Transverse colon (tissue), 3 donors: Measurements from ENCODE around the gene PIEZO1.

Experiments used
- CTCF ChIP-seq, 5 experiments: fragments of 200-600 bp in 3 of 5; fragments of 450-650 bp in 2 of 5; sonication (generic) in 3 of 5; IDR thresholded peaks; 1 replicate in 2 of 5; 2 replicates in 3 of 5; pipeline ENCODE4 v1.5.1; 2016 to 2017; ENCODE audit warnings: antibody characterized with exemption in 5 of 5, inconsistent platforms in 3 of 5, mild to moderate bottlenecking in 2 of 5, moderate library complexity in 1 of 5
- EP300 ChIP-seq: sonication (generic); formaldehyde crosslinking; IDR thresholded peaks from one replicate; pipeline ENCODE4 v1.6.1; 2017; ENCODE audit warnings: antibody characterized with exemption, low read depth
- POLR2A ChIP-seq: fragments of 450-650 bp; IDR thresholded peaks from one replicate; pipeline ENCODE4 v1.6.1; 2016; ENCODE audit warnings: antibody characterized with exemption, mild to moderate bottlenecking, moderate library complexity

- TF ChIP-seq EP300: no peak
- no peak for TF ChIP-seq CTCF (IDR thresholded peaks at IDR 0.05)
- TF ChIP-seq POLR2A: no peak
Observed at GRCh38 chr16:88693420-88694177, 91.4 kb downstream of the PIEZO1 start.
